ENCODE data around the gene MYO5C. TPM values are rescaled to one million over a fixed set of nuclear protein-coding genes. Genes with fewer than 3 reads are reported as not detected.

Gene MYO5C
- total and polyA plus RNA-seq, 2 of the 4 experiments (the other 2 are of a cell fraction): under 0.01 to 0.03 TPM

DNA sequence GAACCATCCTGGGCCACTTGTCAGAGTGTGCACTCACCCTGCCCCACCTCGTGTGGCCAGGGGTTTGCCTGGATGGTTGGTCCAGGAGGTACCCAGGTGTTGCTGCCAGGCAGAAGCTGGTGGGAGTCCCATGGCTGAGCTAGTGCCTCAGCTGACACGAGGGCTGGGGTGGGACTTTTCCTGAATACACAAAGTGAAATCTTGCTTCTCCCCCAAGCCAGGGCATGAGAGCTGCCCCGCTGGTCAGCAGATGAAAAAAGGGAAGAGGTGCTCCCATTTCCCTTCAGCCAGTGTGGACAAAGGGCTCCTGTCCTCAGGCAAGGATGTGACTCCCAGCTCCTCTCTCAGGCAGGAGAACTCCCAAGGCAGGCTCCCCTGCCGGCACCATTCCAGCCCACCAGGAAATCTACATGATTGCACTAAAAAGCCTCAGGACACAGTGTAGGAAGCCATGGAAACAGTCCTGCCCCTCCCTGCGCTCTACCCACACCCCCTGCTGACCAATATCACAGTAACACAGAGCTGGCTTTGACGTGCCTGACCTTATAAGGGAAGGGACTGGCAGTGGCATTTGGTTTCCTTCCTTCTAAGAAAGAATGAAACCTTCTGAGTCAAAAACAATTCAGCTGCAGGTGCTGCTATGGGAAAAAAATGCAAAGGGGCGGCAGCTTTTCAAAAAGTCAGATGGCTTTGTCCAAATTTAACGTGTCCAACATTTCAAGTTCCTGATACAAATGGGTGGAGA, 33.9 kb downstream of the MYO5C start:
- in situ Hi-C loops (cut with MboI; ENCODE audit: low sequenced_read_pairs) (no loop called here), dilution Hi-C loops (cut with HindIII; ENCODE audit: low sequenced_read_pairs, unreplicated experiment) (no loop called here), intact Hi-C loops (cut with micrococcal nuclease) (no loop called here)
- Histone ChIP-seq H3K56ac (ENCODE audit: extremely low read depth, insufficient read depth, low read length) (no peak overlapping the region; the same call in 1 of the 2 replicates), H3K9ac (ENCODE audit: low read depth, low read length) (peak overlapping the region; percentile 5; the same call in 1 of the 2 replicates), H3K4me3 (ENCODE audit: insufficient read depth, low read depth, low read length) (no peak overlapping the region), H2AFZ (replicated peaks; ENCODE audit: low read length, poor library complexity) (peak overlapping the region; percentile 90), H4K8ac (ENCODE audit: low read depth in 2 of 2, low read length in 2 of 2) (peak overlapping the region; percentile 48 to 79), H3K4ac (ENCODE audit: low read depth, low read length) (peak overlapping the region; percentile 86), H2AK9ac (replicated peaks; ENCODE audit: low read depth, low read length, poor library complexity) (peak overlapping the region; percentile 97), H3K27ac (ENCODE audit: insufficient read depth, low read length) (peak overlapping the region; percentile 14; the same call in 1 of the 2 replicates), H3K9me1 (ENCODE audit: insufficient read depth, low read length) (peaks cover 10% of the 10 kb centered on the region), H3K4me2 (ENCODE audit: low read depth, low read length) (no peak overlapping the region), H3K4me1 (ENCODE audit: control insufficient read depth, insufficient read depth, low read length) (peaks cover 6% of the 10 kb centered on the region; the same call in 1 of the 2 replicates), H2BK5ac (ENCODE audit: low read depth, low read length, poor library complexity, severe bottlenecking) (peak overlapping the region; percentile 2), H2BK20ac (ENCODE audit: low read depth, low read length) (peak overlapping the region; percentile 53), H3K36me3 (ENCODE audit: control insufficient read depth, insufficient read depth, low read length) (no peaks in the 10 kb centered on the region), H3K23ac (ENCODE audit: low read depth, low read length) (peak overlapping the region; percentile 54; the same call in 1 of the 2 replicates), H2AK5ac (ENCODE audit: low read depth, low read length) (peak overlapping the region; percentile 81), H4K20me1 (ENCODE audit: insufficient read depth, low read length) (no peaks in the 10 kb centered on the region), H4K91ac (ENCODE audit: insufficient read depth, low read depth, low read length) (peak overlapping the region; percentile 91), H3K14ac (replicated peaks; ENCODE audit: low read depth, low read length) (peak overlapping the region; percentile 29), H2BK15ac (ENCODE audit: low read depth, low read length) (peak overlapping the region; percentile 92), H3K79me1 (ENCODE audit: low read depth in 1 of 2, low read length in 2 of 2) (no peaks in the 10 kb centered on the region), H4K5ac (ENCODE audit: low read depth, low read length) (peak overlapping the region; percentile 45), H3K27me3 (ENCODE audit: control insufficient read depth, insufficient read depth, low read length) (peaks cover 10% of the 10 kb centered on the region), H3K18ac (ENCODE audit: low read depth, low read length) (peak overlapping the region; percentile 2; the same call in 1 of the 2 replicates), H2BK120ac (ENCODE audit: low read depth, low read length) (peak overlapping the region; percentile 95), H3K9me3 (ENCODE audit: control insufficient read depth, insufficient read depth, low read length) (no peaks in the 10 kb centered on the region)
- CTCF ChIA-PET: no interaction called here
- WGBS, 2 experiments (ENCODE audit: extremely low coverage in 2 of 2, insufficient read length in 1 of 2): no CpG with 5 or more reads among the region's 8 CpGs
- POLR2A ChIA-PET (ENCODE audit: unreplicated experiment): interaction anchor here (0.6 kb wide), 1 partner anchor 280 kb away, joined by 4 read pairs; no protein-coding TSS in a partner anchor
- TF ChIP-seq, protein P1, sequence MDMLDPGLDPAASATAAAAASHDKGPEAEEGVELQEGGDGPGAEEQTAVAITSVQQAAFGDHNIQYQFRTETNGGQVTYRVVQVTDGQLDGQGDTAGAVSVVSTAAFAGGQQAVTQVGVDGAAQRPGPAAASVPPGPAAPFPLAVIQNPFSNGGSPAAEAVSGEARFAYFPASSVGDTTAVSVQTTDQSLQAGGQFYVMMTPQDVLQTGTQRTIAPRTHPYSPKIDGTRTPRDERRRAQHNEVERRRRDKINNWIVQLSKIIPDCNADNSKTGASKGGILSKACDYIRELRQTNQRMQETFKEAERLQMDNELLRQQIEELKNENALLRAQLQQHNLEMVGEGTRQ (IDR thresholded peaks at IDR 0.05; ENCODE audit: low read depth, low read length): no peak
- TF ChIP-seq, protein P2, sequence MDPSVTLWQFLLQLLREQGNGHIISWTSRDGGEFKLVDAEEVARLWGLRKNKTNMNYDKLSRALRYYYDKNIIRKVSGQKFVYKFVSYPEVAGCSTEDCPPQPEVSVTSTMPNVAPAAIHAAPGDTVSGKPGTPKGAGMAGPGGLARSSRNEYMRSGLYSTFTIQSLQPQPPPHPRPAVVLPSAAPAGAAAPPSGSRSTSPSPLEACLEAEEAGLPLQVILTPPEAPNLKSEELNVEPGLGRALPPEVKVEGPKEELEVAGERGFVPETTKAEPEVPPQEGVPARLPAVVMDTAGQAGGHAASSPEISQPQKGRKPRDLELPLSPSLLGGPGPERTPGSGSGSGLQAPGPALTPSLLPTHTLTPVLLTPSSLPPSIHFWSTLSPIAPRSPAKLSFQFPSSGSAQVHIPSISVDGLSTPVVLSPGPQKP (IDR thresholded peaks at IDR 0.05; ENCODE audit: borderline replicate concordance, low read depth, low read length): no peak
- TF ChIP-seq MAFK (IDR thresholded peaks at IDR 0.05; ENCODE audit: low read depth, low read length) (no peak), RCOR1 (IDR thresholded peaks at IDR 0.05; ENCODE audit: insufficient replicate concordance, low read length) (no peak), CEBPB (IDR thresholded peaks at IDR 0.05; ENCODE audit: low read depth, low read length) (no peak), NFE2L2 (IDR thresholded peaks at IDR 0.05; ENCODE audit: low read depth, low read length) (no peak), MAZ (IDR thresholded peaks at IDR 0.05; ENCODE audit: borderline replicate concordance, low read depth, low read length) (peak; percentile 47; the same call in 1 of the 2 replicates), RAD21 (IDR thresholded peaks at IDR 0.05; ENCODE audit: low read length) (0 out of 2 replicates have a peak, but pooled peaks have one; percentile 13), POLR2A (IDR thresholded peaks at IDR 0.05; ENCODE audit: low read depth, low read length) (no peak)
- TF ChIP-seq, protein P3, sequence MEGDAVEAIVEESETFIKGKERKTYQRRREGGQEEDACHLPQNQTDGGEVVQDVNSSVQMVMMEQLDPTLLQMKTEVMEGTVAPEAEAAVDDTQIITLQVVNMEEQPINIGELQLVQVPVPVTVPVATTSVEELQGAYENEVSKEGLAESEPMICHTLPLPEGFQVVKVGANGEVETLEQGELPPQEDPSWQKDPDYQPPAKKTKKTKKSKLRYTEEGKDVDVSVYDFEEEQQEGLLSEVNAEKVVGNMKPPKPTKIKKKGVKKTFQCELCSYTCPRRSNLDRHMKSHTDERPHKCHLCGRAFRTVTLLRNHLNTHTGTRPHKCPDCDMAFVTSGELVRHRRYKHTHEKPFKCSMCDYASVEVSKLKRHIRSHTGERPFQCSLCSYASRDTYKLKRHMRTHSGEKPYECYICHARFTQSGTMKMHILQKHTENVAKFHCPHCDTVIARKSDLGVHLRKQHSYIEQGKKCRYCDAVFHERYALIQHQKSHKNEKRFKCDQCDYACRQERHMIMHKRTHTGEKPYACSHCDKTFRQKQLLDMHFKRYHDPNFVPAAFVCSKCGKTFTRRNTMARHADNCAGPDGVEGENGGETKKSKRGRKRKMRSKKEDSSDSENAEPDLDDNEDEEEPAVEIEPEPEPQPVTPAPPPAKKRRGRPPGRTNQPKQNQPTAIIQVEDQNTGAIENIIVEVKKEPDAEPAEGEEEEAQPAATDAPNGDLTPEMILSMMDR (conservative IDR thresholded peaks at IDR 0.05; ENCODE audit: low read depth, low read length): no peak
- no TSS peak for BruUV-seq (replicated peaks)
- ATAC-seq (ENCODE audit: low read depth): peak; percentile 95
- DNase-seq: peak; percentile 77
